Body of pancreas (tissue), 4 donors: ENCODE data around the gene MRPL16. TPM values are rescaled to one million over a fixed set of nuclear protein-coding genes. Genes with fewer than 3 reads are reported as not detected.

Experiments
- ATAC-seq: fragments of 150-250 bp; one replicate; pipeline ENCODE4 v1.9.1; 2016
- DNase-seq, 4 donors: peaks; one replicate each; pipeline ENCODE4 v3.0.0-alpha.2; 2019
- H3K27ac ChIP-seq, 4 donors: fragments of 200-600 bp; sonication (generic); 1 replicate in 3 of 4; 2 replicates in 1 of 4; pipeline versions ENCODE4 v1.5.1 to v1.6.1; 2016 to 2019; ENCODE audit warnings: mild to moderate bottlenecking in 1 of 4, mixed read lengths in 1 of 4, moderate library complexity in 1 of 4
- H3K27me3 ChIP-seq, 2 donors: fragments of 200-600 bp; sonication (generic); one replicate each; pipeline ENCODE4 v1.6.0; 2016; ENCODE audit warnings: mild to moderate bottlenecking in 1 of 2
- H3K36me3 ChIP-seq, 2 donors: fragments of 200-600 bp; sonication (generic); replicated peaks in 1 of 2; 2 replicates each; pipeline ENCODE4 v1.5.1; 2016; ENCODE audit warnings: low read depth in 2 of 2; ENCODE audit not compliant: insufficient read depth in 1 of 2
- H3K4me1 ChIP-seq: fragments of 200-600 bp; sonication (generic); one replicate; pipeline ENCODE4 v1.6.0; 2016
- H3K4me3 ChIP-seq, 2 donors: fragments of 200-600 bp; sonication (generic); 1 replicate in 1 of 2; 2 replicates in 1 of 2; pipeline ENCODE4 v1.5.1; 2016 to 2019
- H3K9me3 ChIP-seq, 3 donors: fragments of 200-600 bp; sonication (generic); 1 replicate in 2 of 3; 2 replicates in 1 of 3; pipeline ENCODE4 v1.5.1; 2016
- POLR2A ChIP-seq, 3 donors: fragments of 450-650 bp; IDR thresholded peaks; one replicate each; pipeline ENCODE4 v1.6.1; 2016; ENCODE audit warnings: antibody characterized with exemption in 3 of 3, mild to moderate bottlenecking in 2 of 3
- WGBS, 2 donors: methylation state at CpG; one replicate each; pipeline ENCODE4 v1.1.5; 2017; 5-methylcytosine and 5-hydroxymethylcytosine counted together
- intact Hi-C: fragments of 100-400 bp; cut with DNase I; formaldehyde crosslinking; loops from one replicate; pipeline ENCODE4 v1.15.1; 2023
- total RNA-seq, 2 donors: library from RNA; depleted of rRNA; stranded (reverse); fragments of >200 nt; gene quantifications; one replicate each; pipeline ENCODE4 v1.1.0, GENCODE V29; 2016
- TF ChIP-seq, protein P1 (sequence below), 7 experiments: fragments of 450-650 bp in 4 of 7; fragments of 200-600 bp in 3 of 7; sonication (generic) in 3 of 7; IDR thresholded peaks; one replicate each; pipeline ENCODE4 v1.5.1; 2016 to 2019; ENCODE audit warnings: antibody characterized with exemption in 7 of 7

MRPL16 gene
- total RNA-seq, 2 donors from 2014 or later = 29.7 to 31.1 TPM

- TF ChIP-seq, protein P1, sequence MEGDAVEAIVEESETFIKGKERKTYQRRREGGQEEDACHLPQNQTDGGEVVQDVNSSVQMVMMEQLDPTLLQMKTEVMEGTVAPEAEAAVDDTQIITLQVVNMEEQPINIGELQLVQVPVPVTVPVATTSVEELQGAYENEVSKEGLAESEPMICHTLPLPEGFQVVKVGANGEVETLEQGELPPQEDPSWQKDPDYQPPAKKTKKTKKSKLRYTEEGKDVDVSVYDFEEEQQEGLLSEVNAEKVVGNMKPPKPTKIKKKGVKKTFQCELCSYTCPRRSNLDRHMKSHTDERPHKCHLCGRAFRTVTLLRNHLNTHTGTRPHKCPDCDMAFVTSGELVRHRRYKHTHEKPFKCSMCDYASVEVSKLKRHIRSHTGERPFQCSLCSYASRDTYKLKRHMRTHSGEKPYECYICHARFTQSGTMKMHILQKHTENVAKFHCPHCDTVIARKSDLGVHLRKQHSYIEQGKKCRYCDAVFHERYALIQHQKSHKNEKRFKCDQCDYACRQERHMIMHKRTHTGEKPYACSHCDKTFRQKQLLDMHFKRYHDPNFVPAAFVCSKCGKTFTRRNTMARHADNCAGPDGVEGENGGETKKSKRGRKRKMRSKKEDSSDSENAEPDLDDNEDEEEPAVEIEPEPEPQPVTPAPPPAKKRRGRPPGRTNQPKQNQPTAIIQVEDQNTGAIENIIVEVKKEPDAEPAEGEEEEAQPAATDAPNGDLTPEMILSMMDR (IDR thresholded peaks at IDR 0.05) = peak in 6 of 7 experiments; percentile 51 to 86 (median 76)
- no peak for TF ChIP-seq POLR2A (IDR thresholded peaks at IDR 0.05)
- Histone ChIP-seq H3K4me1 (peaks cover 5% of the 10 kb centered on the region), H3K27ac (no peak overlapping the region), H3K4me3 (no peak overlapping the region), H3K9me3 (no peaks in the 10 kb centered on the region), H3K27me3 (no peaks in the 10 kb centered on the region), H3K36me3 (peaks cover 4 to 15% of the 10 kb centered on the region in 2 donors)
- peak in 2 of 4 donors; percentile 26 to 66 for DNase-seq
- intact Hi-C loops = loop anchor here (5.0 kb wide), 1 partner anchor 50 kb away; no protein-coding TSS in a partner anchor
- 46 to 48% methylated on average over 4 of the region's 4 CpGs for WGBS, 2 donors
- peak; percentile 85 for ATAC-seq
These were observed 7.9 kb downstream of the MRPL16 start for GRCh38 chr11:59802639-59803176.

DNA sequence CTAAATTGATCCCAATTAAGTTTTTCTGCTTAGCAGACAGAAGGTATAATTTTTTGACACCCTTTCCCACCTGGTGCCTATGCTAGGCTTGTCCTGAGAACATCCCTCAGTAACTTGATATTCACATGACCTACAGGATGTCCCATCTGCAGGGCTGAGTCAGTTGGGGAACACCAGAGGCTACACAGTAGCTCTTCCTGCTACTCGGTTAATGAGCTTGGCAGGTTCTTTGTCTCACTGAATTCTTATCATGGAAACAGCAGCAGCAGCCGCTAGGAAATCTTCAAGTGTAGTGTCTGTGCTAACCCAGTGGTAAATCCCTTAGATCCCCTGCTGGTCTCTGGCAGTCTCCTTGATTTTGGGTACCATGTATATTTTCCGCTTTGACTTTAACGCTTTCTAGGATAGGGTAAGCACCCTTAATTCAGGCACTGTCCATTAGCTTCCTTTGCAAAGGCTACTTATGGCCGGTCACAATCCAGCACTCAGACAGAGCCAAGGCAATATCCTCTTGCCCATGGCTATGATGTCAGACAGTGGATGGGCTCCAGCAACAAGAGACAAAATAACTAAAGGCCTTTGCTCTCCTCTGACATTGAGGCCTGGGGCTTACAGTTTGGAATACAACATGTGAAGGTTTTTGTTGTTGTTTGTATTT lies 8.5 kb downstream of the MRPL16 start:
- Histone ChIP-seq H3K4me1 (peaks cover 5% of the 10 kb centered on the region), H3K4me3 (no peak overlapping the region), H3K27ac (peak overlapping the region in 1 of 4 donors; percentile 45), H3K27me3 (no peaks in the 10 kb centered on the region), H3K9me3 (no peaks in the 10 kb centered on the region), H3K36me3 (peaks cover 8 to 15% of the 10 kb centered on the region in 2 donors)
- TF ChIP-seq, protein P1 (IDR thresholded peaks at IDR 0.05) = no peak
- no peak for TF ChIP-seq POLR2A (IDR thresholded peaks at IDR 0.05)
- WGBS, 2 donors = 51 to 57% methylated on average over 5 of the region's 5 CpGs
- intact Hi-C loops = loop anchor here (5.0 kb wide), 1 partner anchor 50 kb away; no protein-coding TSS in a partner anchor
- ATAC-seq (peak; percentile 62), DNase-seq (peak in 2 of 4 donors; percentile 15 to 17)

DNA sequence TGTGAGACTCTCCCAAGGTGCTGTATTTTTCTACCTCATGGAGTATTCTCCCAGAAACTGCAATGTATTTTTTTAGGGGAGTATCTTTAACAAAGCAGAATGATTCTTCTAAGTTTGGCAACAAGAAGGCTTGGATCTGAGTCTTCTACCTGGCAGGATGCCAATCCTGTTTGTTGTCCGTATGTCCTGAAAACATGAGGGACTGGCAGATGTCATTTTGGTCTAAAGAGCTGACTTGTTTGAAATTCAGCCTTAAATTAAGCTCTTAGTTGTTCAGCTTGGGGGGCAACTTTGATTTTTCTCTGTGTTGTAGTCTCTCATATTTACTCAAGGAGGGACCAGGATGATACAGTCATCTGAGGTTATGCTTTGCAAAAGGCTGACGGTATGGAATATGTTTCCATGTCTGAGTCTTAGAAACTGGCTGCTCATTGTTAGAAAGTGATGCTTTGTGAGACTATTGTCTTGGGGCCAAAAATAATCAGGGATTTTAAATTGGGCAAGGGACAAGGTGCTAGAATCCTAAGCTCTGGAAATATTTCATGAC lies 9.3 kb downstream of the MRPL16 start:
- ATAC-seq (no peak), DNase-seq (no peak)
- no peak overlapping the region for H3K27ac ChIP-seq
- no peaks in the 10 kb centered on the region for H3K27me3 ChIP-seq
- peaks cover 5% of the 10 kb centered on the region for H3K4me1 ChIP-seq
- intact Hi-C loops = loop anchor here (5.0 kb wide), 1 partner anchor 49 kb away; no protein-coding TSS in a partner anchor
- TF ChIP-seq, protein P1 (IDR thresholded peaks at IDR 0.05) = no peak
- no peak for TF ChIP-seq POLR2A (IDR thresholded peaks at IDR 0.05)
- no peaks in the 10 kb centered on the region for H3K9me3 ChIP-seq
- no peak overlapping the region for H3K4me3 ChIP-seq
- 51 to 62% methylated on average over 2 of the region's 2 CpGs for WGBS, 2 donors
- H3K36me3 ChIP-seq = peaks cover 8 to 13% of the 10 kb centered on the region in 2 donors

- WGBS, 2 donors = 86% methylated on average over 7 of the region's 7 CpGs
- H3K27me3 ChIP-seq = no peaks in the 10 kb centered on the region
- ATAC-seq (no peak), DNase-seq (no peak)
- H3K9me3 ChIP-seq = no peaks in the 10 kb centered on the region
- no peak overlapping the region for H3K27ac ChIP-seq
- TF ChIP-seq, protein P1 (IDR thresholded peaks at IDR 0.05) = no peak
- no peak for TF ChIP-seq POLR2A (IDR thresholded peaks at IDR 0.05)
- peaks cover 8 to 11% of the 10 kb centered on the region in 2 donors for H3K36me3 ChIP-seq
- H3K4me3 ChIP-seq = no peak overlapping the region
- peaks cover 5% of the 10 kb centered on the region for H3K4me1 ChIP-seq
- intact Hi-C loops = loop anchor here (5.0 kb wide), 1 partner anchor 48 kb away; no protein-coding TSS in a partner anchor
These were observed 10.1 kb downstream of the MRPL16 start for GRCh38 chr11:59800390-59801025.
